NCI-H1417 (cell line): Measurements from ENCODE around the gene NR1H4.
A peak's percentile ranks its signal among the peaks of the same experiment; 100 is the strongest.
"Not testable (repeated sequence)": the region's sequence is repeated elsewhere in the genome, so short reads cannot be mapped to it uniquely, and the experiment has no call there.

Source experiments
- DNase-seq, 3 experiments: peaks; one replicate each; lab custom pipeline; 2025; lab: John Stamatoyannopoulos, UW

The NR1H4 gene

DNA sequence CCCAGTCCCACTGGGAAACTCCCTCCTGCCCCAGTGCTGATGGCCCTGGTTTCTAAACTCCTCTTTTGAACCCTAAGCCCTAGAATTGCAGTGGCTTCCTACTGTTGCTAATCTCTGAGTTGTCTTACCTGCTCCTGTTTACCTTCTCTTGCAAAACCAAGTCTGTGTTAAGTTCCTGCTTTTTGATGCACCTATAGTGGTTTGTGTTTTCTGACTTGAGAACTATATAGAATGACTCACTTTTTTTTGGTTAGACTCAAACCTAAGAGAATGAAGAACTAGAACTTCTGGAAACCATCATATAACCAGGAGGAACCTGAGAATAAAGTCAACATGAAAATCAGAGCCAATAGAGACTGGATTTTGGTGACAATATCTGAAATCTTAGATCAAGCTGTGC, 94.3 kb downstream of the NR1H4 start:
- DNase-seq: no peak

DNA sequence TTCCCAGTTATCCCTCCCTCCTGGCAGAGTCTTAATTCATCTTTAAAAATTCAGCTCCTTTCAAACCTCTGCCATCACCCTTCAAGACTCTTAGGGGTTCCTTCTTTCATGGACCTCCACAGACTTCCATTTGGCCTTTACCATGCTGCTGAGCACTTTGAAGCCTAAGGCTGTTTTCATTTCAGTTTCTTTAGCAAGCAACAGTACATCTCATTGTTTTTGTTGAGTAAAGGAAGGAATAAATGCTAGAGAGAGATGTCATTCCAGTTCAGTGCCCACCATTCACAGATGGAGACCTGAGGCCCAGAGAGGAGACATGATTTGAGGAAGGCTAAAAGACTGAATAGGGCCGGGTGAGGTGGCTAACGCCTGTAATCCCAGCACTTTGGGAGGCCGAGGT, 98.5 kb downstream of the NR1H4 start:
- DNase-seq: no peak

DNA sequence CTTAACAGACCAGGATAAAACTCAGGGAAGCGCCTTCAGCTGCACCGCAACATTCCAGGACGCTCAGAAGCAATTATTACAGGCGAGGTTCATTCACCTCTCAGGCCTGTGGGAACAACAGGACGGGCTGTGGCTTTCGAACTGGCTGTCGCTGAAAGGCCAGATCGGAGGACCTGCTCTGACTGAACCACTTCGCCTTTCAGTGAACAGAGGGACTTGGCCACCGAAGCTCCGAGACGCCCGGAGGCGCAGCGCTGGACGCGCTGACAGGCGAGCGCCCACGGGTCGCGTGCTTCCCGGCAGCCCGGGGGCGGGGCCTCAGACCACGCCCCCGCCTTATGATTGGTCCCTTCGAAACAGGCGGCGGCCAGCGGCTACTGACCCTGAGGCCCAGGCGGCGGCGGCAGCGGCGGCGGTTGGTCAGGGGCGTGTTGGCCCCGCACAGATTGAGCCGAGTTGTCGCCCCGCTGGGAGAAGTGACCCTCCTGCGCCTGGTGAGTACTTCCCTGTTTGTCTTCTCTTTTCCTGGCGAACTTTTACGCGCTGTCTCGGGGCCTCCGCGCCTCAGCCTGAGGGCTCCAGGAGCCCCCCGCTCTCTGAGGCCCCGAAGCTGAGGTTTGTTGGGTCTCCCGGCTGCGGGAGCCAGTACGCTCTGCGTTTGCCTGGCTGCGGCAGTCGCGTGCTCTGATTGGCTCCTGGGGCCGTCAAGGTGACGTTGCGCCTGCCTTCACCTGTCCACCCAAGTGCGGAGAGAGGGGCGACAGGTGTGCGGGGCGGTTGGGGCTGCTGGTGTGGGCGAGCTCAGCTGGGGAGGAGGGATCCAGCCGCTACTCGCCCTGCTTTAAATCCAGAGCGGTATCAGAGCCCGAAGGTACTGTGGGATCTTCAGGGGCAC, 99.9 kb downstream of the NR1H4 start, which contains the start of gene GAS2L3:
TSS of gene GAS2L3 (plus strand) at position 393 of the 895 bp plus-strand sequence. CDS start 21,221 bp downstream, outside the sequence.
- DNase-seq: peak; percentile 94 to 99 (median 98)

DNA sequence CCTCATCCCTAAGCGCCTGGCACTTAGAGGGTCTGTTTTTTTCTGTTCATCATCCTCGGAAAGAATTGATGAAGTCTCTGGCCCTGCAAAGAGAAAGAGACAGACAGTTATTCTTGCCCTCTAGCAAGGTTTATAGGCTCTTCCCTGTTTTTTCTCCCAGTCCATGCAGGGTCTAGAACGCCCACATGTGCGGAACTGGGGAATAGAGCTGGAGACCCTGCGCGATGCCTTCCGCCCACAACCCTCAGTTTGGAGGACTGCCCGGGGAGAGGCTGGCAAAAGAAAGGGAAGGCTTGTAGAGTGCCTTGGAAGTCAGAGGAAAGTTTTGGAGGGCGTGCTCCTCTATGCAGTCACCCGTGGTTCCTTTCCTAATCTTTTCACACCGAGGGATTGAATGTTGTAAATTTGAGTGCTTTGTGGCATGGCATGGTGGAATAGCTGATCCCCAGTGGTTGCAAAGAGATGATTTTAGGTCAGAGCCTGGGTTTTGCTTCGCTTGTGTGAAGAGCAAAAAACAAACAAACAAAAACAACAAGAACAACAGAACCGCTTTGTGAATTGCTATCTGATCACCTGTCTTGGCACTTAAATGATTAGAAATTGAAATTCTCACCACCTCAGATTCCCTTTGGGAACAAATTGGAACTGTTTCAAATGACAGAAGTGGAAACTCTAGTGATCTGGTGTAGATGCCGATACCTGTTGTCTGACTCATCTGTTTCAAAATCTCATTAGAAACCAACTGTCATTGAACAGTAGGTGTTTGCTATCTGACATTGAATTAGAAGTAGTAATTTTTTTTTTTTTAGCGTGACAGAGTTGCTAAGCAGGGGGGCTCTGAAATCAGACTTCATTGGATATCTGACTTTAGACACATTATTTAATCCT, 100.8 kb downstream of the NR1H4 start:
- peak in 2 of 3 experiments; percentile 47 to 85 for DNase-seq

DNA sequence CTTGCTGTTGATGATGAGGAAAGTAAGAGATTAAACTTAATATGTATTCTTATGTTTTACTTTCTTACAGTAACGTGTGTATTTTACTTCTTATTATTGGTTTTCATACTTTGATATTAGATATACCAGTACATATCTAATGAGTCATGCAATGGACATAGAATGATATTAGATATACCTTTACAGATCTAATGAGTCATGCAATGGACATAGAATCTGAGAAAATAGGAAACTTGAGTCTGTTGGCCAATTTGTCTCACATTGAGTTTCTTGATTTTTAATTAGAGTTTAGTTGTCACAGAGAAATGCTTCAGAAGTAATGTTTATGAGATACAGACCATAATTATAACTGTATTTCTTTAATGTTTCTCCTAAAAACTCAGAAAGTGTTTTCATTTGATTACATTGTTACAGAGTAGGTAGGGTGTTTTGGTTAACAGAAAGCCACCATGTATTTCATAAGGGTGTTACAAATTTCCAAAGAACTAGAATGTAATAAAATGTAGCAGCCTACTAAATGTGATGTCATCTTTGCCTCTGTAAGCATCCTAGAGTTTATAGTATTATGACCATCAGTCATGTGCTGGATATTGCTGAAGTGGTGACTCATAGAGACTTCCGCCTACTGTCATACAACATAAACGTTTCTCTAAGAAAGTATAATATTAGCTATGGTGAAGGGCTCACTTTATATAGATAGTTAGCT, 102.8 kb downstream of the NR1H4 start:
- DNase-seq: no peak

DNA sequence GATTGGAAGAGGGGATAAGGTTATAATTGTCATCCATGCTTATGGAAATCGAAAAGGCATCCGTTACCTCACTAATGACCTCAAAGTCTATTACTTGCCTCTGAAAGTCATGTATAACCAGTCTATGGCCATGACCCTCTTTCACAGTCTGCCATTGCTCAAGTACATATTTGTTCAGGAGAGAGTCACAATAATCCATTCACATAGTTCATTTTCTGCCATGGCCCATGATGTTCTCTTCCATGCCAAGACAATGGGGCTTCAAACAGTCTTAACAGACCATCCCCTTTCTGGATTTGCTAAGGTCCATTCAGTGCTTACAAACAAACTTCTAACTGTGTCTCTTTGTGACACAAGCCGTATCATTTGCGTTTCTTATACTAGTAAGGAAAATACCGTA, 105.3 kb downstream of the NR1H4 start:
- DNase-seq: no peak

DNA sequence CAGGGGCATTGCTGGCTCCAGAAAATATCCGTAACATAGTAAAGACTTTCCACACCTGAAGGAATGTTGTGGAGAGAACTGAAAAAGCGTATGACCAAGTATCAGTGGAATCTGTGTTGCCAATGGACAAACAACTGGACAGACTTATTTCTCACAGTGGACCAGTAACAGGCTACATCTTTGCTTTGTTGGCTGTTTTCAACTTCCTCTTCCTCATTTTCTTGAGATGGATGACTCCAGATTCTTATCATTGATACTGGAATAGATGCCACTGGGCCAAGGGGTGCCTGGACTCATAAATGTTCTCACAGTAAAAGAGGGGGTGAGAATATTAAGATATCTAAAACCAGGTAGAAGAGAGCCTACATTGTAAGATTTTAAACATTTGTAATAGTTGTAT, 106.2 kb downstream of the NR1H4 start:
- no peak for DNase-seq

DNA sequence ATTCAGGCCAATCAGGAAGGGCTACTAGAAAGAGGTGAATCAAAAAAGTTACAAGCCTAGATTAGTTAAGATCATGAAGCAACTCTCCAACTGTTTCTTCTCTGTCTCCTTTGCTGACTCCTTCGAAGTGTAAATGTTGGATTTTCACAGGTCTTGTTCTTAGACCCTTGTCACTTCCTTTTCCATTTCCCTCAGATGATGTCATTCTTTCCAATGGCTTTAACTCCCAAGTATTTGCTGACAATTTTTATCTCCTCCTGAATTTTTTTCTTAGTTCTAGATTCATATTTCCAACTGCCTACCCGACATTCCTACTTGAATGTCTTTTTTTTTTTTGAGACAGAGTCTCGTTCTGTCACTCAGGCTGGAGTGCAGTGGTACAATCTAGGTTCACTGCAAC, 110.6 kb downstream of the NR1H4 start:
- DNase-seq: no peak

DNA sequence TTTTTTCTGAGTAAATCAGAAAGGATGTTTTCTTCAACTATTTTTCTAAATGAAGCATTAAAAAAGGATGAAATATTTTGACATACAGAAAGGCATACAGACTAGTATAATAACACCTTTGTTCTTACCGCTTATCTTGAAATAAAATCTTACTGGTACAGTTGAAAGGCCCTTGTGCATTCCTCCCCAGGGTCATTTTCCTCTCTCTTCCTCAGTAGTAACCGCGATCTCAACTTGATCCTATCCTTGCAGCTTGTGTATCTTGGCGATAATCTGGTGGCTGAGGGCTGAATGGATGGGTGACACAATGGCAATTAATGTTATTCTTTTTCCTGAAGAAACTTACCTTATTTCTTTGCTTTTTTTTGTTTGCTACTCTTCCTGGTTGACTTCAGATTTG, 118.3 kb downstream of the NR1H4 start:
- DNase-seq: no peak

DNA sequence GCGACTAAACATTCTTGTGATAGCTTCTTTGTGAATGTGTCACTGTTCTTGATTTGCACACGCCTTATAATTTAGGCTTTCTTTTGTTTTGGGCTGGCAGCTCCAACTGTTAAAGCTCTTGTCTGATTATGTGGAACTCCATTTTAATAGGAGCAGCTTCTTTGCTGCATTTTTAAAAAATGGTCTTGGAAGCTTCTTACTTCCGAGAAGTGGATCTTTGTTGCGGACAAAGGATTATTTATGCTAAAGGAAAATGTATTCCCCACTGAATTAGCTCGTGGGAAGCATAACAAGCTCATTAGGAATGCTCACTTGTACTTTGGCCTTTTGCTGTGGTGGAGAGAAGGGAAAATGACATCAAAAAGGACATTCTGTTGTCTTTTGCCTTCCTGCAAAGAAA, 119.8 kb downstream of the NR1H4 start:
- peak in 2 of 3 experiments; percentile 15 to 50 for DNase-seq

DNA sequence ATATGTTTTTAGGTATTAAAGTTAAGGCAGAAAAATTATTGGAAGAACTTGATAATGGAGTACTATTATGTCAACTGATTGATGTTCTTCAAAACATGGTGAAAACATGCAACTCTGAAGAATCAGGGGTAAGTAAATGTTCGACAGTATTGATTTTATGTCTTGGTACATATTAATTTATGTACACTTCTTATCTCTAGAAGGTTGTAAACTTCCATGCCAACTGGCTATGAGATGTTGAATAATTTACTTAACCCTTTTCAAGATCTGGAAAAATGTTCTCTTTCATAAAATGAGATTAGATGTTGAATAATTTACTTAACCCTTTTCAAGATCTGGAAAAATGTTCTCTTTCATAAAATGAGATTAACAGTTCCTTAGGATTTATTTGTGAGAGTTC, 128.0 kb downstream of the NR1H4 start:
- DNase-seq: no peak

DNA sequence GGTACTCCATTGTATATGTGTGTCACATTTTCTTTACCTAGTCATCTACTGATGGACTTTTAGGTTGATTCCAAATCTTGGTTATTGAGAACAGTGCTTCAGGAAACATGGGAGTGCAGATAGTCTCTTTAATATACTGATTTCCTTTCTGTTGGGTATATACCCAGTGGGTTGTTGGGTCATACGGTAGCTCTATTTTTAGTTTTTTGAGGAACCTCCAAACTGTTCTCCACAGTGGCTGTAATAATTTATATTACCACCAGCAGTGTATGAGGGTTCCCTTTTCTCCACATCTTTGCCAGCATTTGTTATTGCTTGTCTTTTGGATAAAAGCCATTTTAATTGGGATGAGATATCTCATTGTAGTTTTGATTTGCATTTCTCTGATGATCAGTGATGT, 129.3 kb downstream of the NR1H4 start:
- not testable (repeated sequence) for DNase-seq

DNA sequence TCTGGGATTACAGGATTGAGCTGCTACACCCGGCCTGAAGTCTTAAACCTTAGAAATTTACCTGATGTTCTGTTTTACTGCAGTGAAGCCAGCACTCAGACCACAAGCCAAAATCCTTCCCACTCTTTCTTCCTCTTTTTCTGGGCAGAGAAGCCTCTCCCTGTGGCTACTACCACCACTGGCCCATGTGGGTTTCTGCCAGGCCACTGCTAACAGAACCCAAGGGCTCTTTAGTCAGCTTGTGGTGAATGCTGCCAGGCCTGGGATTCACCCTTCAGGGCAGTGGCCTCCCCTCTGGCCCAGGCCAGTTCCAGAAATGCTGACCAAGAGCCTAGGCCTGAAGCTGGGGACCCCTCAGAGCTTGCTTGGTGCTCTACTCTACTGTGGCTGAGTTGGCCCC, 135.1 kb downstream of the NR1H4 start:
- DNase-seq: no peak

DNA sequence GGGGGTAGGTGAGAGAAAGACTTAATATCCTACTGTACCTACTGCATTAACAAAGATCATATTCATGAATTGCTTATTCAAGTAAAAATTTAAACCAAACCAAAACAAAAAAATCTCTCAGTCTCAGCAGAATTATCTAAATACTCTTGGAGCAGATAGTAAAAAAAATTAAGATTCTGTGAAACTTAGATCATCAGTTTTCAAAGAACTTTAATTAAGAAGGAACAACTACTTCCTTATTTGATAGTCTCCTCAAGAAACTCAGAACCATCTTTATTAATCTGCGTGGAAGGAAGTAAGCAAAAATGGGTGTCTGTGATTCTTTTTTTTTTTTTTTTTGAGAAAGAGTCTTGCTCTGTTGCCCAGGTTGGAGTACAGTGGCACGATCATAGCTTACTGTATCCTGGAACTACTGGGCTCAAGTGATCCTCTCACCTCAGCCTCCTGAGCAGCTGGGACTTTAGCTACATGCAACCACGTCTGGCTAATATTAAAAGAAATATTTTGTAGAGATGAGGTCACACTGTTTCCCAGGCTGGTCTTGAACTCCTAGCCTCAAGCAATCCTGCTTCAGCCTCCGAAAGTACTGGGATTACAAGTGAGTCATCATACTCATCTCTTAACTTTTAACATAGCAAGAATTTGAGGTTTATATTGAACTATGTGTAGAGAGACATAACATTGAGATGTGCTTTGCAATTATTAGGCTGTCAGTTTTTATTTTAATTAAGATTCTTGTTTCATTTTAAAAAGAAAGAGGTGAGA, 137.2 kb downstream of the NR1H4 start:
- DNase-seq: no peak

DNA sequence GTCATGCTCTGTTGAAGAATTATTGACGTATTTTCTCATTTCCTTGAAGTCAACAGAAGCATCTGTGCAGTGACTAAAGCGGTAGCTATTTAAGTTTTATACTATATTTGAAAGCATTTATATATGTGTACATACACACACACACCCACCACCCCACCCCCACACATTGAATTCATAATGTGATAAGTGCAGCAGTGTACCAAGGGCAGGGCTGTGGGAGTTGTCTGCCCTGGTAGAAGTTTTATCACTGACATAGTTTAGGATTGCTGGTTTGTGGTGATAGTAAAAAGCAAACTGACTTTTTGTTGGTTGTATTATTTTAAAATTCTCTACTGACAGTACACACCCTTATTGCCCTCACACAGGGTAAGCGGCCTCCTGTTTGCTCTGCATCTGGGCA, 138.9 kb downstream of the NR1H4 start:
- DNase-seq: peak in 2 of 3 experiments; percentile 20 to 35
